GM12878 (cell line): ENCODE data around the gene TUBAL3.

Experiments used
- BHLHE40 ChIP-seq, 2 experiments: fragments of 450-650 bp in 1 of 2; IDR thresholded peaks; 2 replicates each; pipeline ENCODE4 v1.6.1; 2011 to 2017; ENCODE audit warnings: low read depth in 2 of 2, borderline replicate concordance in 1 of 2, improper control_type of control experiment in 1 of 2, low read length in 1 of 2, mild to moderate bottlenecking in 1 of 2
- BRCA1 ChIP-seq: IDR thresholded peaks from 2 replicates; pipeline ENCODE4 v1.6.1; 2011; ENCODE audit warnings: low read depth, low read length, improper control_type of control experiment
- CBX5 ChIP-seq: sonication (generic); IDR thresholded peaks from 2 replicates; pipeline ENCODE4 v1.6.1; 2016; ENCODE audit warnings: low read depth, moderate library complexity, mild to moderate bottlenecking, inconsistent platforms
- EGR1 ChIP-seq, 2 experiments: IDR thresholded peaks; 1 replicate in 1 of 2; 2 replicates in 1 of 2; pipeline ENCODE4 v1.6.1; 2011 to 2012; ENCODE audit warnings: low read depth in 2 of 2, low read length in 2 of 2, borderline replicate concordance in 1 of 2, mild to moderate bottlenecking in 1 of 2, moderate library complexity in 1 of 2
- EP300 ChIP-seq, 2 experiments: fragments of 150-350 bp in 1 of 2; IDR thresholded peaks; 2 replicates each; pipeline ENCODE4 v1.6.1; 2011 to 2012; ENCODE audit warnings: low read depth in 2 of 2, low read length in 2 of 2, borderline replicate concordance in 1 of 2, improper control_type of control experiment in 1 of 2, inconsistent platforms in 1 of 2; ENCODE audit not compliant: control insufficient read depth in 1 of 2
- FOS ChIP-seq: IDR thresholded peaks from 3 replicates; pipeline ENCODE4 v1.6.1; 2011; ENCODE audit warnings: borderline replicate concordance; ENCODE audit not compliant: insufficient read length; ENCODE audit errors: extremely low read depth
- KDM1A ChIP-seq: fragments of 200-600 bp; sonication (generic); IDR thresholded peaks from 2 replicates; pipeline ENCODE4 v1.6.1; 2016; ENCODE audit warnings: borderline replicate concordance
- NR2C2 ChIP-seq: IDR thresholded peaks from 2 replicates; pipeline ENCODE4 v1.6.1; 2011; ENCODE audit warnings: borderline replicate concordance, low read depth; ENCODE audit not compliant: control insufficient read depth, insufficient read length
- PAX8 ChIP-seq: fragments of 450-650 bp; IDR thresholded peaks from 2 replicates; pipeline ENCODE4 v1.6.1; 2017; ENCODE audit warnings: mild to moderate bottlenecking, moderate library complexity
- POLR2A ChIP-seq: IDR thresholded peaks from 2 replicates; pipeline ENCODE4 v1.6.1; 2011; ENCODE audit warnings: low read depth, mild to moderate bottlenecking, low read length
- SIN3A ChIP-seq: IDR thresholded peaks from 2 replicates; pipeline ENCODE4 v1.6.1; 2012; ENCODE audit warnings: low read depth, low read length, improper control_type of control experiment
- SP1 ChIP-seq: IDR thresholded peaks from one replicate; pipeline ENCODE4 v1.6.1; 2011; ENCODE audit warnings: low read depth, low read length
- TCF3 ChIP-seq: IDR thresholded peaks from 2 replicates; pipeline ENCODE4 v1.6.1; 2012; ENCODE audit warnings: low read depth, mild to moderate bottlenecking, low read length, borderline replicate concordance; ENCODE audit not compliant: insufficient read depth
- TF ChIP-seq, protein P1 (sequence below), 3 experiments: IDR thresholded peaks in 2 of 3; conservative IDR thresholded peaks in 1 of 3; 2 replicates each; pipeline ENCODE4 v1.5.1; 2011; ENCODE audit warnings: low read depth in 3 of 3, low read length in 3 of 3, mild to moderate bottlenecking in 3 of 3, control low read depth in 2 of 3, moderate library complexity in 2 of 3, inconsistent platforms in 1 of 3, mixed read lengths in 1 of 3; ENCODE audit not compliant: control insufficient read depth in 2 of 3, insufficient read depth in 1 of 3; ENCODE audit errors: extremely low read depth in 1 of 3

GRCh38 chr10:5360318-5360915 is 44.2 kb downstream of the TUBAL3 start:
- TF ChIP-seq POLR2A: no peak
- TF ChIP-seq EP300 (IDR thresholded peaks at IDR 0.05; ENCODE audit: borderline replicate concordance in 1 of 2, control insufficient read depth in 1 of 2, low read depth in 2 of 2, low read length in 2 of 2): no peak
- no peak for TF ChIP-seq NR2C2
- TF ChIP-seq EGR1 (IDR thresholded peaks at IDR 0.05; ENCODE audit: borderline replicate concordance in 1 of 2, low read depth in 2 of 2, low read length in 2 of 2): no peak
- TF ChIP-seq BRCA1: no peak
- no peak for TF ChIP-seq TCF3
- TF ChIP-seq BHLHE40 (IDR thresholded peaks at IDR 0.05; ENCODE audit: borderline replicate concordance in 1 of 2, low read depth in 2 of 2, low read length in 1 of 2): no peak
- TF ChIP-seq FOS: no peak
- TF ChIP-seq PAX8: no peak
- no peak for TF ChIP-seq KDM1A
- TF ChIP-seq SIN3A: no peak
- TF ChIP-seq, protein P1, sequence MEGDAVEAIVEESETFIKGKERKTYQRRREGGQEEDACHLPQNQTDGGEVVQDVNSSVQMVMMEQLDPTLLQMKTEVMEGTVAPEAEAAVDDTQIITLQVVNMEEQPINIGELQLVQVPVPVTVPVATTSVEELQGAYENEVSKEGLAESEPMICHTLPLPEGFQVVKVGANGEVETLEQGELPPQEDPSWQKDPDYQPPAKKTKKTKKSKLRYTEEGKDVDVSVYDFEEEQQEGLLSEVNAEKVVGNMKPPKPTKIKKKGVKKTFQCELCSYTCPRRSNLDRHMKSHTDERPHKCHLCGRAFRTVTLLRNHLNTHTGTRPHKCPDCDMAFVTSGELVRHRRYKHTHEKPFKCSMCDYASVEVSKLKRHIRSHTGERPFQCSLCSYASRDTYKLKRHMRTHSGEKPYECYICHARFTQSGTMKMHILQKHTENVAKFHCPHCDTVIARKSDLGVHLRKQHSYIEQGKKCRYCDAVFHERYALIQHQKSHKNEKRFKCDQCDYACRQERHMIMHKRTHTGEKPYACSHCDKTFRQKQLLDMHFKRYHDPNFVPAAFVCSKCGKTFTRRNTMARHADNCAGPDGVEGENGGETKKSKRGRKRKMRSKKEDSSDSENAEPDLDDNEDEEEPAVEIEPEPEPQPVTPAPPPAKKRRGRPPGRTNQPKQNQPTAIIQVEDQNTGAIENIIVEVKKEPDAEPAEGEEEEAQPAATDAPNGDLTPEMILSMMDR (IDR thresholded peaks at IDR 0.05 in 2 of 3, conservative IDR thresholded peaks at IDR 0.05 in 1 of 3; ENCODE audit: control insufficient read depth in 2 of 3, extremely low read depth in 1 of 3, insufficient read depth in 1 of 3, low read depth in 3 of 3, low read length in 3 of 3): no peak
- TF ChIP-seq SP1: no peak
- TF ChIP-seq CBX5: no peak
